NCI-H2196 (cell line): Measurements from ENCODE around the gene MKX.

Experiments used
- DNase-seq: peaks from one replicate; lab custom pipeline; 2025; ENCODE audit not compliant: unreplicated experiment; lab: John Stamatoyannopoulos, UW

MKX gene

GRCh38 chr10:27742195-27743011, 3.2 kb downstream of the MKX start:
- DNase-seq, result peak; percentile 78

GRCh38 chr10:27741173-27742091, 4.2 kb downstream of the MKX start:
- no peak for DNase-seq

DNA sequence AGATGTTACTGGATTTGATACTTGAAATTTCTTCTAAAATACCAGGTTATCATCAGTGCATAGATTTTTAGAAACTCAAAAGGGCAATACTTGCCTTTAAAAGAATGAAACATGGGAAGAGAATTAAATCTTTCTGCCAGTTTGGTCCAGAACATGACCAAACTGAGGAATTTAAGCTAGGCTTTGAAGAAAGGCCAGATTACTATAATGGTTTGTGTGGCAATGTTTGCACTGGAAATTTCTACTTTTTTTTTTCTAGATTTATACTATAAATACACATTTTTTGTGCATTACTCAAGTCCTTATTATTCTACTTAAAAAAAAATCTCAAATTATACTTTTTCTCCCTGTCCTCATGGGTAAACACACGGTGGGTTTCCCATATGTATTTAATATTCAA, 9.2 kb downstream of the MKX start:
- no peak for DNase-seq

DNA sequence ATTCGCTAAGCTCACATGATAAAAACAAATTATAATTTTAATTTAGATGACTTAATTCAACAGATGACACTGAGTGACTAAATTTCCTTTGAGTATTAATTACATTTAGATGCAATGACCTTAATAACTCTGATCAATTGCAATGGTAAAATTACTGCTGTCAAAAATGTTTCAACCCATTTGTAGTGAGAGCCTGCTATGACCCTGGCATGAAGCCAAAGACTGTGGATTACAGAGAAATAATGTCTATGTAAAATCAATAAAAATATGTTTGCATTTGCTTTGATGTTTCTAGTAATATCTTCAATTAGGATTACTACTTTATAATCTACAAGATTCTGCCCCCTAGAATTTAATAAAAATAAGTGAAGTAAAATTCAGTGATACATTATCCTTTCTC, 15.6 kb downstream of the MKX start:
- DNase-seq, result no peak

GRCh38 chr10:27728338-27728737, 17.3 kb downstream of the MKX start:
- no peak for DNase-seq

- DNase-seq, result no peak
These were observed 21.3 kb downstream of the MKX start for GRCh38 chr10:27724287-27724686.

- no peak for DNase-seq
These were observed 22.2 kb downstream of the MKX start for GRCh38 chr10:27723436-27723835.

GRCh38 chr10:27720529-27720928, 25.1 kb downstream of the MKX start:
- no peak for DNase-seq

DNA sequence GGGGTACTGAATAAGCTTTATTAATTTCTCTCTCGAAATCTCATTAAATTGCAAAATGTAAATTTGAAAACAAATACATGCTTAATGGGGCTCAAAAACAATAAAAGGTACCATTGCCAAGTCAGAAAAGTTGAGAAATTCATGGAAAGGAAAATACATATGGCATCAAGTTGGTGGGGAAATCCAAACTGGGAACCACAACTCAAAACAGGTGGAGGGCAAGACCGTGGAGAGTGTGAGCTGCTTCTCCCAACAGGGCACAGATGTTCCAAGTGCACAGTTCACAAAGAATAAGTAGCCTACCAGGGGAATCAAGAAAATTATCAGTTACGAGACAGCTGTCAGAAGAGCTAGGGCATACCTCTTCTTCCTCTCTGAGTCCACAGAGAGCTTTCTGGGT, 26.6 kb downstream of the MKX start:
- no peak for DNase-seq

DNA sequence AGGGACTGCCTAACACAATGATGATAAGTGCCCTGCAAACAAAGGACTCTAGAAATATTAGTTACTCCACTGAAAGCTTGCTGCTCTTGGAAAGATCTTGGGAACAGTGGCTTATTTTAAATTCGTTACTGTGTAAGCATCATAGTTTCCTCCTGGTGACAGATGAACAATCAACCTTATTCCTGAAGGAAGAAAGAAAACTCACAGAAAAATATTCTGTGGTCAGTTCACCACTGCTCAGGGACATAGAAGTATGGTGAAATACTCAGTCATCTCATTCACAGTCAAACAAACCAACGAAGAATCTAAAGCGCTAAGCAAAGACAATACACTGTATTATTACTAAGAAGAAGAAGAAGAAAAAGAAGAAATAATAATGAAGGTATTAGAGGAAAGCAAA, 27.8 kb downstream of the MKX start:
- DNase-seq, result no peak

DNA sequence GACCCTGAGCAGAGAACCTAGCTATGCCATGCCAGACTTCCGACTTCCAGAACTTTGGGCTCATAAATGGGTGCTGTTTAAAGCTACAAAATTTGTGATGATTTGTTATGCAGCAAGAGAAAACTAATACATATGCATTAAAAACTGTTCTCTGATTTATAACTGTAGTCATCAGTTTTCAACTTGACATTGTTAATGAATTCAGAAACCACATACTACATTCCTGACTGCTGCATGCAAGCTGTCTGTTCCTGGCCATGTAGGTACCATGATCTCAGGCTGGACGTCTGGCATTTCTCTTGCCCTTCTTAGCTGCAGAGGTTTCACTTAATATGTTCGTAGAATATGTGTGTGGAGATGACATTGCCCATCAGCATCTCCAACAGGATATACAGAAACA, 28.4 kb downstream of the MKX start:
- no peak for DNase-seq

DNA sequence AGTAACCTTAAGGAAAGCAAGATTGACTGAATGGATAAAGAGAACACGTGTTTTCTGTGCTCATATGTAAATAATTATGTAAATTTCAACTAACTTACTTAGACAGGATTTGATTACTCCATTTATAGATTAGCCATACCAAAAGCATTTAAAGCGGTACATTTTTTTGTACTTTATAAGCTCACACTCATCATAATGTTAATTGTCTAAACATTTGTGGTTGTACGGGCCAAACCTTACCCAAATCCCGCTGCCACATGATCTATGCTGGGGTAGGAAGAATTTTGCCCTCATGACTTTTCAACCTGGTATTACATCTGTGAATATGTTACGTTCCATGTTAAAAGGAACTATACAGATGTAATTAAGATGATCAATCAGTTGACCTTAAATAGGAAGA, 29.1 kb downstream of the MKX start:
- no peak for DNase-seq

DNA sequence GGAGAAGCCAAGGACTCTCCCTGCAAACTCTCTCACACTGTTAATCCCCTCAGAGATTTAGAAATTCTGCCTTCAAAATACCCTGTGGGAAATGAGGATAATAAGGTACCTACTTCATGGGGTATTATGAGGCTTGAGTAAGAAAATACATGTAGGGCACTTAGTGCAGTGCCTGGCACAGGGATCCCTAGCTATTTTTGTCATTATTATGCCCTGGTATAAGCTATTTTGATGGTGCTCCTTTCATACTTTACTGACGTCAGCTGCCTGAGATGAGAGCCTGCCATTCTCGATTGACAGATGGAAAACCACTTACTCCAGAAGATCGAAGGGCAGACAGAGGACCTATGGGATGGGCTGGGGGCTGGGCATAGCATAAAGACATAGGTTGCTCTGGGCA, 30.1 kb downstream of the MKX start:
- no peak for DNase-seq

DNA sequence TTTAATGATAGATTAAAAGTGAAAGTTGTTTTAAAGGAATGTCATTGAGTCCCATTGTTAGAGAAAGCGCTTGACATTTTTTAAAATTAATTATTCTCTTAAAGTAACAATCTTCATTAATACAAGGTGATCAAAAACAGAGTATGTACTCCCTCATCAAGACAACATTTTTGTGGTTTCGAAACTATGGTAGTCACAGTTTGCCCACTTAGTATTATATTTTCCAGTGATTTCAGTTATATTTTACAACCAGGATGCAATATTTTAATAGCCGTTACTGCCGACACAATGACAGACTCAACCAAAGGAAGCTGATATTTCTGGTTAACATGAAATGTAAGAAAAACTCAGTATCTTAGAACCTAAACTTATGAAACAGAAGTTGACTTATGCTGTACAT, 31.3 kb downstream of the MKX start:
- no peak for DNase-seq

DNA sequence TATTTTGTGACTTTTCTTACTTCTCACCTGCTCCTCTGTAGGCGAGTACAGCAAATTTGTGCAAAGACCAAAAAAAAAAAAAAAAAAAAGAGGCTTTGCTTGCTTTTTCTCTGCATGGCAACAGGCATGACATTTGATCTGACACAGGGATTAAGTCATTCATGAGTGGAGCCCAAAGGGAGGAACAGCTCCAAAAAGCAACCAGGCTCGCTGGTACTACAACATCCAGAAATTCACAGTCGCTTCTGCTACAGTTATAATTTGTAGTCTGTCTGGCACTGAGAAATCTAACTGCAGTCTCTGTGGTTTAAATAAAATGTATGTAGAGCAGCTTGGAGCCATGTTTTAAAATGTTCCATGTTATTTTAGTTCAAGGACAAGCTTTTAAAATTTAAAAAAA, 31.7 kb downstream of the MKX start:
- no peak for DNase-seq

DNA sequence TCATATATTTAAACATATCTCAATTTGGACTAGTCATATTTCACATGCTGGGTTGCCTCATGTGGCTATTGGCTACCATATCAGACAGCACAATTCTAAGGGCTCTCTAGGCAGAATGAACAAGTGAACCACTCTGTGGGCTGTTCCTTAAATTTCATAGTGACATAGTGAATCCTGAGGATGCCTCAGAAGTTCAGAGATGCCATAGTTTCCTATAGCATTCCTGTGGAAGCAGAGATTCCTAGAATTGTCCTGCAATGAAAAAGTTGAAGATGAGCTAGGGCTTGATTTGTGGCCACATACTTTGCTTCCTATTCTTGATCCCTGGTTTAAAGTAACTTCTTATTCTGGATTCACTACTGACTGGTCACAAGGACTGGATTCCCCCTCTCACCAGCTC, 35.6 kb downstream of the MKX start:
- no peak for DNase-seq

DNA sequence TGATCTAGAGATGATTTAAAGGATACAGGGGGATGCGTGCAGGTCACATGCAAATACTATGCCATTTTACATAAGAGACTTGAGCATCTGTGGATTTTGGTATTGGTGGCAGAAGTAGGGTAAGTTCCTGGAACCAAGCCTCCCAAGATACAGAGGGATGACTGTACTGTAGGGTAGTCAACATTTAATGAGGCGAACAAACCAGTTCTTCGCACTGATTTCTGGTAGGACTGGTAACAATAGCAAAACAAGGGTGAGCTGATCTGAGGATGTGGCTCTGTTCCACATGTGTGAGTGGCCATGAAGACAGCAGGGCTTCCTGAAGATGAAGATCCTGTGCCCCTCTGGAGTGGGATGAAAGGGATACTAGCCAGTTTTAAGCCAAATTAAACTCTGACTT, 36.3 kb downstream of the MKX start:
- DNase-seq, result no peak

DNA sequence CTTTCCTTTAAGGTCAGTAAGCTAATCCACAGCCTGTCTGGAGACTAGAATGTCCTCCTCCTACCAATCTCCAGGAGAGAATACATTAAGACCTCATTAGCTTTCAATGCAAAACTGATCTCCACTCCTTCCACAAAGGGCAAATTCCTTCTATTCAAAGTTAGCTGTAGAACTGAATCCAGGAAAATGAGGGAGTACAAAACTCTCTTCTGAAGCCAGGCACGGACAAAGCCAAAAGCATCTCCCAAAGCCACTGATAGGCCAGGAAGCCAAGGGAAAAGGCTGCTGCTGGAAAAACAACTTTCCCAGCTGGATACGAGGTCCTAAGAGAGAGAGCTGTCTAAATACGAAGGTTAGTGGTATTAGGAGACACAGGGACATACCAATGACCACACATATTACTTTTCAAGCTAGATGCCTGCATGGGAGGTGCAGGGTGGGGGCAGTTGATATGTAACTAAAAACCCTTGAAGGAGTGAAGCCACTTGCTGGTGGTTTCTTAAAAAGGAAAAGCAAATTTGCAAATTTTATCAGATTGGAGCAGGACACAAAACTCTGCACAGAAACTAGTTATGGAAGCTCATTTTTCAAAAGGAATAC, 43.6 kb downstream of the MKX start:
- DNase-seq, result no peak

GRCh38 chr10:27699776-27700175, 45.8 kb downstream of the MKX start:
- DNase-seq, result no peak

DNA sequence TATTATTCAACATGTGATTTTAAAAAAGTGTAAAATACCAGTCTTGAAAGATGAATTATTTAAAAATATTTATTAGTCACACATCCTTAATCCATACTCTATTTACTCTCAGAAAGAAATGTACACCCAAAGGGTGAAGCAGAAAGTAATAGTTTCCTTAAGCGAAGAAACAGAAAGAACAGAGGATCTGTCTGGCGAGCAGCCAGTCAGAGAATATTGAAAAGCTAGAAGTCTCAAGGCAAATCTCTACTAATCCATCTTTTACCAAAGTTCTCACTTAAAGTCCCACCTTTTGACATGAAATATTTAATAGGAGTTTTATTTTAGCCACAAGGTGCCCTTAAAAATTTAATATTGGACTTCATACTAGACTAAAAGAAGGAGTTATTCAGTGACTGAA, 46.7 kb downstream of the MKX start:
- DNase-seq, result no peak

- no peak for DNase-seq
These were observed 49.2 kb downstream of the MKX start for GRCh38 chr10:27696466-27696865.

DNA sequence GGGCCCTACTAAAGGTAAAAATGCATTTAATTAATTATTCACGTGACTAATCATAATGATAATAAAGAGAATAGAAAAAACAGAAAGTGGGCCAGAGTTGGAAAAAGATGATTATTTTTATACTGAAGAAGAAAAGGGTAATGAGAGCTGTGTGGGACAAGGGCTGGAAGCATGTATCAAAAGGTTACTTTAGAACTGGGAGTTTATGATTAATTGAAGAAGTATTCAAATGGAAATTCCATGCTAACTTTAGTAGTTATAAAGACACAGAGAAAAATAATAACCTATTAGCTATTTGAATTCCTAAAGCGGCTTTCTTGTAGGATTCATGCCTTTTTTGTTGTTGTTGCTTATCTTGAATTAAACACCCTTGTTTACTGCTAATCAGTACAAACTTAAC, 49.9 kb downstream of the MKX start:
- DNase-seq, result no peak
